K562 (cell line): ENCODE measurements around the gene AGR2. TPM values are rescaled to one million over a fixed set of nuclear protein-coding genes. Genes with fewer than 3 reads are reported as not detected.

Experiments
- BCLAF1 ChIP-seq, 2 experiments: fragments of 450-650 bp in 1 of 2; IDR thresholded peaks; 2 replicates each; pipeline ENCODE4 v1.6.1; 2011 to 2017; ENCODE audit warnings: low read depth in 2 of 2, antibody characterized with exemption in 1 of 2, borderline replicate concordance in 1 of 2, low read length in 1 of 2, mild to moderate bottlenecking in 1 of 2, mixed read lengths in 1 of 2; ENCODE audit not compliant: control insufficient read depth in 1 of 2
- CHD2 ChIP-seq: IDR thresholded peaks from 2 replicates; pipeline ENCODE4 v1.6.1; 2011; ENCODE audit warnings: low read depth, low read length
- JUND ChIP-seq, 2 experiments: IDR thresholded peaks; 2 replicates in 1 of 2; 3 replicates in 1 of 2; pipeline ENCODE4 v1.6.1; 2011; ENCODE audit warnings: borderline replicate concordance in 2 of 2, low read depth in 2 of 2, low read length in 2 of 2, improper control_type of control experiment in 1 of 2, missing biosample characterization in 1 of 2, missing genetic modification characterization in 1 of 2, missing genetic modification reagents in 1 of 2
- KAT2B ChIP-seq: IDR thresholded peaks from one replicate; pipeline ENCODE4 v1.6.1; 2012; ENCODE audit warnings: low read depth, mild to moderate bottlenecking, control low read depth, inconsistent platforms, low read length, moderate library complexity
- KDM4B ChIP-seq, 2 experiments: fragments of 450-650 bp in 1 of 2; sonication (generic) in 1 of 2; IDR thresholded peaks; 2 replicates each; pipeline ENCODE4 v1.6.1; 2016 to 2017; ENCODE audit warnings: borderline replicate concordance in 2 of 2, antibody characterized with exemption in 1 of 2, low read depth in 1 of 2, mild to moderate bottlenecking in 1 of 2
- NCOA6 ChIP-seq: fragments of 450-650 bp; IDR thresholded peaks from 2 replicates; pipeline ENCODE4 v1.6.1; 2017; ENCODE audit warnings: mild to moderate bottlenecking
- PHF20 ChIP-seq: fragments of 450-650 bp; IDR thresholded peaks from 2 replicates; pipeline ENCODE4 v1.6.1; 2018; ENCODE audit not compliant: partially characterized antibody
- SAFB2 ChIP-seq: fragments of 200-400 bp; formaldehyde crosslinking; IDR thresholded peaks from 2 replicates; pipeline ENCODE4 v1.6.1; 2018; ENCODE audit warnings: borderline replicate concordance, low read length, low read depth, moderate library complexity; ENCODE audit not compliant: severe bottlenecking
- SPI1 ChIP-seq: IDR thresholded peaks from 2 replicates; pipeline ENCODE4 v1.6.1; 2011; ENCODE audit warnings: low read depth, low read length, control low read depth, borderline replicate concordance
- SRSF1 ChIP-seq: fragments of 200-400 bp; formaldehyde crosslinking; IDR thresholded peaks from 2 replicates; pipeline ENCODE4 v1.6.1; 2017; ENCODE audit warnings: mild to moderate bottlenecking, low read depth, low read length, moderate library complexity
- TBP ChIP-seq: optimal IDR thresholded peaks from 2 replicates; pipeline ENCODE3; 2011; ENCODE audit warnings: low read depth, low read length, improper control_type of control experiment
- TEAD2 ChIP-seq: fragments of 450-650 bp; IDR thresholded peaks from 2 replicates; pipeline ENCODE4 v1.6.1; 2016; ENCODE audit warnings: missing genetic modification characterization, control low read depth, missing compliant biosample characterization
- ZBED1 ChIP-seq: IDR thresholded peaks from 2 replicates; pipeline ENCODE4 v1.6.1; 2014
- ZBTB11 ChIP-seq, 3 experiments: fragments of 200-800 bp in 1 of 3; fragments of 250-450 bp in 1 of 3; fragments of 450-650 bp in 1 of 3; sonication (Bioruptor Pico) in 1 of 3; sonication (Bioruptor generic) in 1 of 3; formaldehyde crosslinking in 1 of 3; IDR thresholded peaks; 2 replicates each; pipeline versions ENCODE4 v1.6.1 to v1.8.0; 2016 to 2022; ENCODE audit warnings: mild to moderate bottlenecking in 2 of 3, missing genetic modification characterization in 2 of 3, missing compliant biosample characterization in 1 of 3, moderate library complexity in 1 of 3
- ZBTB12 ChIP-seq: fragments of 250-450 bp; sonication (Bioruptor Pico); IDR thresholded peaks from 2 replicates; pipeline ENCODE4 v1.4.0; 2020
- ZNF76 ChIP-seq: fragments of 250-450 bp; sonication (Bioruptor Pico); IDR thresholded peaks from 2 replicates; pipeline ENCODE4 v1.4.0; 2020; ENCODE audit warnings: mild to moderate bottlenecking, moderate library complexity, borderline replicate concordance
- polyA plus RNA-seq, 8 experiments: library from polyadenylated mRNA; depleted of rRNA in 4 of 8; stranded (reverse) in 5 of 8; unstranded in 3 of 8; fragments of >200 nt; fragmentation: Nextera tagmentation in 2 of 8; fragmentation: Illumina TruSeq in 1 of 8; extraction: Ambion mirVana in 2 of 8; extraction: Trizol in 1 of 8; gene quantifications; 2 replicates each; pipeline versions ENCODE4 v1.2.1 to v1.2.3, GENCODE V29; 2011 to 2014; ENCODE audit warnings: inconsistent platforms in 1 of 8, missing spikeins in 1 of 8
- total RNA-seq, 7 experiments: library from RNA; depleted of rRNA in 6 of 7; stranded (reverse); fragments of >200 nt in 6 of 7; fragmentation: Illumina TruSeq in 2 of 7; extraction: Trizol in 2 of 7; gene quantifications; 2 replicates each; pipeline versions ENCODE4 v1.2.1 to v1.2.3, GENCODE V29; 2011 to 2021; ENCODE audit warnings: low replicate concordance in 1 of 7

The AGR2 gene
- total and polyA plus RNA-seq, 9 of the 15 experiments (the other 6 are each of a cell fraction or from before 2014, with no cell fraction given), result 0.66 TPM; not detected in 8

GRCh38 chr7:16753102-16753931 lies 51.5 kb downstream of the AGR2 start, which contains the start of gene TSPAN13 (continued):
- TF ChIP-seq JUND (IDR thresholded peaks at IDR 0.05; ENCODE audit: borderline replicate concordance, low read depth, low read length) (no peak), JUND (tag; IDR thresholded peaks at IDR 0.05; ENCODE audit: borderline replicate concordance, low read depth, low read length) (no peak; the same call in 2 of the 3 replicates), PHF20 (no peak), ZNF76 (CRISPR knock-in tag) (no peak), ZBTB12 (CRISPR knock-in tag) (no peak), CHD2 (no peak), NCOA6 (no peak), TEAD2 (tag) (no peak), TBP (peak; percentile 55), KAT2B (no peak), ZBED1 (no peak), SAFB2 (no peak), ZBTB11 (CRISPR knock-in tag; IDR thresholded peaks at IDR 0.05) (no peak), BCLAF1 (IDR thresholded peaks at IDR 0.05; ENCODE audit: borderline replicate concordance in 1 of 2, control insufficient read depth in 1 of 2, low read depth in 2 of 2, low read length in 1 of 2) (no peak), SPI1 (no peak), SRSF1 (no peak), KDM4B (IDR thresholded peaks at IDR 0.05; ENCODE audit: borderline replicate concordance in 2 of 2, low read depth in 1 of 2) (no peak)
